H9 (cell line): Measurements from ENCODE around the gene PPP3CA. TPM values are rescaled to one million over a fixed set of nuclear protein-coding genes. Genes with fewer than 3 reads are reported as not detected.

Experiments
- DNase-seq: peaks from one replicate; pipeline ENCODE4 v3.0.0-alpha.2; 2017
- H2AFZ ChIP-seq: one replicate; pipeline ENCODE4 v1.6.1; 2013; ENCODE audit warnings: mild to moderate bottlenecking, low read length, control low read depth, moderate library complexity
- H2AK5ac ChIP-seq: 2 replicates; pipeline ENCODE4 v1.6.1; 2013; ENCODE audit warnings: low read length, control low read depth, mixed read lengths; ENCODE audit not compliant: insufficient read length
- H2BK120ac ChIP-seq: one replicate; pipeline ENCODE4 v1.6.1; 2013; ENCODE audit warnings: low read depth, mild to moderate bottlenecking, low read length, control low read depth, inconsistent platforms; ENCODE audit not compliant: poor library complexity, severe bottlenecking
- H2BK12ac ChIP-seq: 2 replicates; pipeline ENCODE4 v1.6.1; 2013; ENCODE audit warnings: low read length, control low read depth, mixed read lengths, low read depth; ENCODE audit not compliant: insufficient read length
- H2BK15ac ChIP-seq: 2 replicates; pipeline ENCODE4 v1.6.1; 2013; ENCODE audit warnings: low read depth, low read length, control low read depth
- H2BK20ac ChIP-seq: one replicate; pipeline ENCODE4 v1.6.1; 2013; ENCODE audit warnings: low read depth, mild to moderate bottlenecking, low read length, control low read depth, inconsistent platforms; ENCODE audit not compliant: poor library complexity, severe bottlenecking
- H2BK5ac ChIP-seq: 2 replicates; pipeline ENCODE4 v1.6.1; 2013; ENCODE audit warnings: low read length, control low read depth, mixed read lengths; ENCODE audit not compliant: insufficient read length
- H3K14ac ChIP-seq: 2 replicates; pipeline ENCODE4 v1.6.1; 2013; ENCODE audit warnings: low read length, control low read depth; ENCODE audit not compliant: insufficient read depth
- H3K18ac ChIP-seq: 2 replicates; pipeline ENCODE4 v1.6.1; 2013; ENCODE audit warnings: low read depth, mild to moderate bottlenecking, mixed read lengths, low read length, control low read depth; ENCODE audit not compliant: insufficient read length
- H3K23ac ChIP-seq: 2 replicates; pipeline ENCODE4 v1.6.1; 2013; ENCODE audit warnings: low read length, control low read depth, mixed read lengths, low read depth; ENCODE audit not compliant: insufficient read length
- H3K23me2 ChIP-seq: 2 replicates; pipeline ENCODE4 v1.6.1; 2013; ENCODE audit warnings: low read depth, mild to moderate bottlenecking, mixed read lengths, low read length, control low read depth; ENCODE audit not compliant: insufficient read length, poor library complexity, severe bottlenecking
- H3K27ac ChIP-seq: 2 replicates; pipeline ENCODE4 v1.5.1; 2013; ENCODE audit warnings: low read length, control low read depth, mixed read lengths, low read depth; ENCODE audit not compliant: insufficient read length
- H3K27me3 ChIP-seq: 2 replicates; pipeline ENCODE4 v1.6.1; 2013; ENCODE audit warnings: low read length, control low read depth, inconsistent platforms; ENCODE audit not compliant: insufficient read depth
- H3K4ac ChIP-seq: 2 replicates; pipeline ENCODE4 v1.6.1; 2013; ENCODE audit warnings: low read depth, mild to moderate bottlenecking, control low read depth, inconsistent platforms, low read length, moderate library complexity
- H3K4me1 ChIP-seq: 2 replicates; pipeline ENCODE4 v1.6.1; 2013; ENCODE audit warnings: low read length, control low read depth, inconsistent platforms; ENCODE audit not compliant: insufficient read depth
- H3K4me2 ChIP-seq: 2 replicates; pipeline ENCODE4 v1.6.1; 2013; ENCODE audit warnings: low read length, control low read depth, mixed read lengths; ENCODE audit not compliant: insufficient read length, insufficient read depth
- H3K56ac ChIP-seq: 2 replicates; pipeline ENCODE4 v1.6.1; 2013; ENCODE audit warnings: low read depth, mild to moderate bottlenecking, mixed read lengths, low read length, control low read depth; ENCODE audit not compliant: insufficient read length
- H3K79me1 ChIP-seq: 2 replicates; pipeline ENCODE4 v1.6.1; 2013; ENCODE audit warnings: low read depth, mild to moderate bottlenecking, moderate library complexity, low read length, control low read depth, inconsistent platforms; ENCODE audit not compliant: insufficient read depth, poor library complexity, severe bottlenecking
- H3K79me2 ChIP-seq: 2 replicates; pipeline ENCODE4 v1.6.1; 2013; ENCODE audit warnings: low read length, control low read depth, inconsistent platforms; ENCODE audit not compliant: insufficient read depth
- H3K9ac ChIP-seq: 2 replicates; pipeline ENCODE4 v1.6.1; 2013; ENCODE audit warnings: low read length, control low read depth, mixed read lengths; ENCODE audit not compliant: insufficient read length; ENCODE audit errors: extremely low read depth
- H3K9me3 ChIP-seq: one replicate; pipeline ENCODE4 v1.6.1; 2013; ENCODE audit warnings: low read depth, low read length, inconsistent platforms; ENCODE audit not compliant: control insufficient read depth
- H3T11ph ChIP-seq: one replicate; pipeline ENCODE4 v1.6.1; 2013; ENCODE audit warnings: mild to moderate bottlenecking, low read length, control low read depth, inconsistent platforms
- H4K20me1 ChIP-seq: one replicate; pipeline ENCODE4 v1.6.1; 2013; ENCODE audit not compliant: control insufficient read depth, insufficient read length, insufficient read depth
- H4K5ac ChIP-seq: 2 replicates; pipeline ENCODE4 v1.6.1; 2013; ENCODE audit warnings: low read depth, mild to moderate bottlenecking, mixed read lengths, low read length, control low read depth; ENCODE audit not compliant: insufficient read length
- H4K8ac ChIP-seq: replicated peaks from 2 replicates; pipeline ENCODE4 v1.6.1; 2013; ENCODE audit warnings: low read length, control low read depth, mixed read lengths, low read depth; ENCODE audit not compliant: insufficient read length
- H4K91ac ChIP-seq: 2 replicates; pipeline ENCODE4 v1.6.1; 2013; ENCODE audit warnings: low read depth, mild to moderate bottlenecking, moderate library complexity, mixed read lengths, low read length, control low read depth; ENCODE audit not compliant: insufficient read length
- H3K27ac Mint-ChIP-seq, 3 experiments: 2 replicates in 2 of 3; 3 replicates in 1 of 3; pipeline ENCODE4 v1.8.0; 2020 to 2021; ENCODE audit warnings: mixed read lengths in 3 of 3, mild to moderate bottlenecking in 1 of 3, moderate library complexity in 1 of 3
- H3K27me3 Mint-ChIP-seq: 2 replicates; pipeline ENCODE4 v1.8.0; 2021; ENCODE audit warnings: low read depth, mild to moderate bottlenecking, moderate library complexity, mixed read lengths
- H3K36me3 Mint-ChIP-seq, 3 experiments: 2 replicates in 2 of 3; 3 replicates in 1 of 3; pipeline ENCODE4 v1.8.0; 2020 to 2021; ENCODE audit warnings: low read depth in 3 of 3, mixed read lengths in 3 of 3; ENCODE audit not compliant: insufficient read depth in 1 of 3
- H3K4me1 Mint-ChIP-seq, 2 experiments: 2 replicates each; pipeline ENCODE4 v1.8.0; 2020; ENCODE audit warnings: mixed read lengths in 2 of 2
- H3K4me3 Mint-ChIP-seq, 2 experiments: 2 replicates in 1 of 2; 3 replicates in 1 of 2; pipeline ENCODE4 v1.8.0; 2020 to 2021; ENCODE audit warnings: mild to moderate bottlenecking in 2 of 2, mixed read lengths in 2 of 2, moderate library complexity in 1 of 2
- H3K9me3 Mint-ChIP-seq, 2 experiments: 2 replicates in 1 of 2; 3 replicates in 1 of 2; pipeline ENCODE4 v1.8.0; 2020; ENCODE audit warnings: mild to moderate bottlenecking in 2 of 2, mixed read lengths in 2 of 2, moderate library complexity in 1 of 2
- CTCF ChIP-seq: fragments of 200-600 bp; sonication (generic); conservative IDR thresholded peaks from 3 replicates; pipeline ENCODE4 v1.8.0; 2021; ENCODE audit warnings: antibody characterized with exemption, mild to moderate bottlenecking
- WGBS: extraction: QIAGEN DNeasy Blood & Tissue Kit; methylation state at CpG from one replicate; pipeline ENCODE4 v1.1.7; 2013; ENCODE audit warnings: missing lambda C conversion rate, low lambda C conversion rate, mixed read lengths; ENCODE audit not compliant: insufficient read length; ENCODE audit errors: extremely low coverage; 5-methylcytosine and 5-hydroxymethylcytosine counted together
- total RNA-seq: library from RNA; stranded (reverse); gene quantifications from 2 replicates; pipeline ENCODE4 v1.2.1, GENCODE V29; 2021

The PPP3CA gene
- total RNA-seq, 1 experiment from 2014 or later: 16.8 TPM

GRCh38 chr4:101307899-101308298 lies 39.4 kb downstream of the PPP3CA start:
- Histone ChIP-seq H2BK20ac (no peak overlapping the region), H4K91ac (no peak overlapping the region), H3K23me2 (no peaks in the 10 kb centered on the region), H3K4me1 (peaks cover 3% of the 10 kb centered on the region; the same call in 1 of the 2 replicates), H2BK5ac (no peak overlapping the region), H3T11ph (no peak overlapping the region), H3K14ac (no peak overlapping the region), H2BK120ac (no peak overlapping the region), H2BK15ac (no peak overlapping the region), H3K27ac (no peak overlapping the region), H3K79me1 (peaks cover 7% of the 10 kb centered on the region), H3K4ac (no peak overlapping the region), H2AK5ac (no peak overlapping the region), H3K27me3 (no peaks in the 10 kb centered on the region), H4K20me1 (no peaks in the 10 kb centered on the region), H3K4me2 (no peak overlapping the region), H4K5ac (no peak overlapping the region), H3K56ac (no peak overlapping the region), H3K18ac (no peak overlapping the region), H3K23ac (no peak overlapping the region), H2AFZ (no peak overlapping the region), H3K9me3 (no peaks in the 10 kb centered on the region), H2BK12ac (no peak overlapping the region), H3K79me2 (peaks cover 1% of the 10 kb centered on the region; the same call in 1 of the 2 replicates), H4K8ac (no peak overlapping the region), H3K9ac (no peak overlapping the region)
- Mint-ChIP-seq H3K27ac (no peak overlapping the region), H3K27me3 (no peaks in the 10 kb centered on the region), H3K4me1 (peaks cover 23 to 27% of the 10 kb centered on the region in 2 experiments), H3K4me3 (no peak overlapping the region), H3K9me3 (no peaks in the 10 kb centered on the region), H3K36me3 (no peaks in the 10 kb centered on the region)
- no CpG with 5 or more reads among the region's 2 CpGs for WGBS
- TF ChIP-seq CTCF: no peak
- no peak for DNase-seq
